A549 (cell line): ENCODE data around the gene MEGF6.

Experiments
- POLR2A ChIP-seq: IDR thresholded peaks from 2 replicates; pipeline ENCODE4 v1.6.1; 2012; ENCODE audit warnings: mild to moderate bottlenecking, low read length
- RAD21 ChIP-seq, 2 experiments: fragments of >200 bp in 1 of 2; sonication (Bioruptor Twin) in 1 of 2; formaldehyde crosslinking in 1 of 2; IDR thresholded peaks in 1 of 2; conservative IDR thresholded peaks in 1 of 2; 2 replicates in 1 of 2; 3 replicates in 1 of 2; pipeline ENCODE4 v1.6.1; 2012 to 2018; ENCODE audit warnings: inconsistent platforms in 1 of 2
- TP53 ChIP-seq: fragments of 250-450 bp; sonication (Bioruptor Pico); IDR thresholded peaks from 2 replicates; pipeline ENCODE4 v1.5.0; 2021; ENCODE audit warnings: mild to moderate bottlenecking, moderate library complexity

DNA sequence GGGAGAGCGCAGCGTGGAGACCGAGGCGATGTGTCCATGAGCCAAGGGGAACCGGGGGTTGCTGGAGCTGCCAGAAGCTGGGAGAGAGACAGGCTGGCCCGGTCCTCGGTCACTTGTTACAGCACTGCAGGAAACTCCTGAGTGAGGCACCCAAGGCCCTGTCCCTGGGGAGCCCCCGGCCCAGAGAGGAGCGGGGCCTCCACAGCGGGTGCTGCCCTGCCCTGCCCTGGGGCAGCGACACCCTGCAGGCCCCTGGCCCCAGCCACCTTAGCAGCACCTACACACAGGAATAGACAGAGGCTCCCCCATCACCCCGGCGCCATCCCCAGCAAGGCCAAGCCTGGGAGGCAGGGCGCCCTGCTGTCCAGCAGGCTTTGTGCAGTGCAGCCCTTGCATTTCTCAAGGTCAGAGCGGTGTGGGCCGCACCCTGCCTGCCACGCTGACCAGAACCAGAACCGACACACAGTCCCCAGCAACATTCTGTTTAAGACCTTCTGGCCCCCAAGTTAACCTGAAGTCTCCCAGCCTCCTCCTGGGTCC, 6.6 kb upstream of the MEGF6 start:
- no peak for TF ChIP-seq RAD21 (conservative IDR thresholded peaks at IDR 0.05 in 1 of 2, IDR thresholded peaks at IDR 0.05 in 1 of 2)
- no peak for TF ChIP-seq POLR2A
- no peak for TF ChIP-seq TP53 (CRISPR knock-in tag)
